Activated T-helper 17 cell treated with anti-CD3 and anti-CD28 coated beads, Interleukin-2, amount 50 U/mL, for 72 hours (primary cell): ENCODE results near the gene LYRM7. TPM values are rescaled to one million over a fixed set of nuclear protein-coding genes. Genes with fewer than 3 reads are reported as not detected.
"Not testable (repeated sequence)": the region's sequence is repeated elsewhere in the genome, so short reads cannot be mapped to it uniquely, and the experiment has no call there.

Source experiments
- ATAC-seq: fragments of 150-1000 bp; cut with Tn5 transposase; replicated peaks from 2 replicates; pipeline ENCODE4 v1.10.0; 2021; ENCODE audit warnings: mild to moderate bottlenecking, moderate library complexity
- H3K27ac Mint-ChIP-seq: one replicate; pipeline ENCODE4 v1.8.0; 2022; ENCODE audit warnings: mixed read lengths
- H3K27me3 Mint-ChIP-seq: one replicate; pipeline ENCODE4 v1.8.0; 2022; ENCODE audit warnings: mixed read lengths
- H3K36me3 Mint-ChIP-seq: one replicate; pipeline ENCODE4 v1.8.0; 2022; ENCODE audit warnings: low read depth, mild to moderate bottlenecking, mixed read lengths
- H3K4me1 Mint-ChIP-seq: one replicate; pipeline ENCODE4 v1.8.0; 2022; ENCODE audit warnings: mixed read lengths
- H3K4me3 Mint-ChIP-seq: one replicate; pipeline ENCODE4 v1.8.0; 2022; ENCODE audit warnings: mild to moderate bottlenecking, mixed read lengths
- H3K9me3 Mint-ChIP-seq: one replicate; pipeline ENCODE4 v1.8.0; 2022; ENCODE audit warnings: mixed read lengths
- total RNA-seq, 2 donors: library from RNA; stranded (reverse); gene quantifications; one replicate each; pipeline ENCODE4 v1.2.3, GENCODE V29; 2022

The LYRM7 gene
- total RNA-seq, 2 donors from 2014 or later, result 14.2 to 19.9 TPM

DNA sequence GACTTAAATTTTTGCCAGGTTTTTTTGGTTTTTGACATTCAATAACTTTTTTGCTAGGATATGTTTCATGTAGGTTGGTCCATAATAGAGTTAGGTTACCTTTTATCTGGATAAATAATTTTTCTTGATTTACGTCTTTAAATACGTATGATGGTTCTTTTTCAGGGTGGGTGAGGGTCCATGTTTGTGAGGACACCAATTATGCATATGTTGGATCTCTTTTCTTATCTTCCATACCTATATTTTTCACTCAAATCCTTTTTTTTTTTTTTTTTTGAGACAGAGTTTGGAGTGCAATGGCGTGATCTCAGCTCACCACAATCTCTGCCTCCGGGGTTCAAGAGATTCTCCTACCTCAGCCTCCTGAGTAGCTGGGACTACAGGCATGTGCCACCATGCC lies 75.8 kb downstream of the LYRM7 start:
- no peak overlapping the region for H3K4me3 Mint-ChIP-seq
- H3K27me3 Mint-ChIP-seq, result no peaks in the 10 kb centered on the region
- ATAC-seq, result no peak
- H3K36me3 Mint-ChIP-seq, result no peaks in the 10 kb centered on the region
- no peaks in the 10 kb centered on the region for H3K9me3 Mint-ChIP-seq
- H3K4me1 Mint-ChIP-seq, result peaks cover 27% of the 10 kb centered on the region
- H3K27ac Mint-ChIP-seq, result no peak overlapping the region

DNA sequence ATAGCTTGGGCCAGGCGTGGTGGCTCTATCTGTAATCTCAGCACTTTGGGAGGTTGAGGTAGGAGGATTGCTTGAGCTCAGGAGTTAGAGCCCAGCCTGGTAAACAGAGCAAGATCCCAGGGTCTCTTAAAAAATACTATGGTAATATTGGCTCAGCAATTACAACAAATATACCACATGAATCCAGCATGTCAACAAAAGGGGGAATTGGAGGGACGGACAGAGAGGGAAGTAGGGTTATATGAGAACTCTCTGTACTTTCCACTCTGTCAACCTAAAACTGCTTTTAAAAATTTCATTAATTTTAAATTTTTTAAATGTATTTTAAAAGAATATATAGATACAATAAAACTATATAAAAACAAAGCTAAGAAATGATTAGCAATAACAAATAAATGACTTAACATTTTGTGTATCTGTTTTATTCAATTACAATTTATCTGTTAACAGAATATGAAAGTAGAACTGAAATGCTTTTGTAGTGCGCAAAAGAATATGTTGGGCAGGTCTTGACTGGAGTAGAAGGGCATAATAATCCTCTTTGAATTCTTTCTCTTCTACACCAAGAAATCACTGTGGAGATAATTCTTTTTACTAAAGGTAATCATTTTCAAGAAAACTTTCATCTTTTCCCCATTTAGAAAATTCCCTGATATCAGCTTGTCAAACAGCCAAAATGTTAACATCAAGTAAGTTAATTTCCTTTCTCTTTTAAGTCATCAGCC lies 80.2 kb downstream of the LYRM7 start:
- Mint-ChIP-seq H3K27ac (peak overlapping the region; percentile 93), H3K27me3 (no peaks in the 10 kb centered on the region)
- no peak for ATAC-seq

DNA sequence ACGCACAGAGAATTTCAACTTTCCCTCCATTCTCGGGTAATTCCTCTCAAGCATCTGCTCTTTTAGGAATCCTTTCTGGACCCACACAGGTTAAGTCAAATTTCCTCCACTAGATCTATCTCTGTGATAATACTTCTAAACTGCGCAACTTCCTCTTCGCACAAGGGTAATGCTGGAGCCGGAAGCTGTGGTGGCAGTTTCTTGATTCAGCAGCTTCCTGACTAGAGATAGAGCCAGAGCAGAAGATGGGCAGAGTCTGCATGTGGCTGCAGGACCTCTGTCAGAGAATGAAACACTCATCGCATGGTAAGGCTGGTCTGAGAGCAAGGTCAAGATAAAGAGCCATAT lies 82.1 kb downstream of the LYRM7 start:
- peaks cover 41% of the 10 kb centered on the region for H3K4me1 Mint-ChIP-seq
- no peaks in the 10 kb centered on the region for H3K9me3 Mint-ChIP-seq
- H3K36me3 Mint-ChIP-seq, result peaks cover 37% of the 10 kb centered on the region
- H3K27ac Mint-ChIP-seq, result peak overlapping the region; percentile 93
- no peaks in the 10 kb centered on the region for H3K27me3 Mint-ChIP-seq
- peak; percentile 66 for ATAC-seq
- H3K4me3 Mint-ChIP-seq, result peak overlapping the region; percentile 79

More for the DNA sequence above, 80.2 kb downstream of the LYRM7 start:
- H3K36me3 Mint-ChIP-seq, result peaks cover 24% of the 10 kb centered on the region
- H3K9me3 Mint-ChIP-seq, result no peaks in the 10 kb centered on the region
- H3K4me3 Mint-ChIP-seq, result peak overlapping the region; percentile 79
- peaks cover 31% of the 10 kb centered on the region for H3K4me1 Mint-ChIP-seq

DNA sequence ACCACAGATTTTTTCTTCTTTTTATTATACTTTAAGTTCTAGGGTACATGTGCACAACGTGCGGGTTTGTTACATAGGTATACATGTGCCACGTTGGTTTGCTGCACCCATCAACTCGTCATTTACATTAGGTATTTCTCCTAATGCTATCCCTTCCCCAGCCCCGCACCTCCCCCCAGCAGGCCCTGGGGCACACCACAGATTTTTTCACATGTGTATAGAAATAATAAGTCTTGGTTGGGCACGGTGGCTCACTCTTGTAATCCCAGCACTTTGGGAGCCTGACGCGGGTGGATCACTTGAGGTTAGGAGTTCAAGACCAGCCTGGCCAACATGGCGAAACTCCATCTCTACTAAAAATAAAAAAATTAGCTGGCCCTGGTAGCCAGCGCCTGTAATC lies 83.3 kb downstream of the LYRM7 start:
- ATAC-seq, H3K9me3 Mint-ChIP-seq, H3K27me3 Mint-ChIP-seq: not testable (repeated sequence)
- peak overlapping the region; percentile 79 for H3K4me3 Mint-ChIP-seq
- H3K4me1 Mint-ChIP-seq, result peaks cover 52% of the 10 kb centered on the region
- peaks cover 49% of the 10 kb centered on the region for H3K36me3 Mint-ChIP-seq
- peak overlapping the region; percentile 93 for H3K27ac Mint-ChIP-seq

DNA sequence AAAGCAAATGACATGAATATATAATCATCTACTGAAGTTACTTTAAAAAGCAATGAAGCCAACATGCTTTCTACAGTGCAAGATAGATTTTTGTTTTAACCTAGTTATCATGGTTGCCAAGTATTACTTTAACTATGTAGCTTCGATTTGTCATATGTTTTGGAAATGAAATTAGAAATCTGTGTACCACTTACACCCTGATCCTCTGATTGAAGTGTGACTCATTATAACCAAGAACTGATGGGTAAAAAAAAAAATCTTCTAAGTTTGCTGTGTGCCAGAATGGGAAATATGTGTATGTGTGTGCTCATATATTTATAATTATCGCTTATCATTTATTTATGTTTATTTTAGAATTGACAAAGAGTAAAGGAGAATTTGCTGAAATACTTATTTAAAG lies 84.0 kb downstream of the LYRM7 start:
- peak; percentile 48 for ATAC-seq
- H3K27me3 Mint-ChIP-seq, result no peaks in the 10 kb centered on the region
- H3K36me3 Mint-ChIP-seq, result peaks cover 57% of the 10 kb centered on the region
- peak overlapping the region; percentile 79 for H3K4me3 Mint-ChIP-seq
- peak overlapping the region; percentile 93 for H3K27ac Mint-ChIP-seq
- no peaks in the 10 kb centered on the region for H3K9me3 Mint-ChIP-seq
- H3K4me1 Mint-ChIP-seq, result peaks cover 53% of the 10 kb centered on the region

Other genes with a start within 250 kb of the LYRM7 start
- 100 to 1,000 TPM; 316 to 358 TPM for gene HINT1, start 5.7 kb upstream of the LYRM7 start, total RNA-seq
- gene CDC42SE2, start 93.1 kb downstream of the LYRM7 start, total RNA-seq, result 100 to 1,000 TPM; 107 to 110 TPM